ENCODE measurements around the gene SLC2A4RG.
"Not testable (repeated sequence)": the region's sequence is repeated elsewhere in the genome, so short reads cannot be mapped to it uniquely, and the experiment has no call there.

The SLC2A4RG gene

GRCh38 chr20:63758152-63758551, 18.6 kb downstream of the SLC2A4RG start:
- DNase-seq, result no peak

DNA sequence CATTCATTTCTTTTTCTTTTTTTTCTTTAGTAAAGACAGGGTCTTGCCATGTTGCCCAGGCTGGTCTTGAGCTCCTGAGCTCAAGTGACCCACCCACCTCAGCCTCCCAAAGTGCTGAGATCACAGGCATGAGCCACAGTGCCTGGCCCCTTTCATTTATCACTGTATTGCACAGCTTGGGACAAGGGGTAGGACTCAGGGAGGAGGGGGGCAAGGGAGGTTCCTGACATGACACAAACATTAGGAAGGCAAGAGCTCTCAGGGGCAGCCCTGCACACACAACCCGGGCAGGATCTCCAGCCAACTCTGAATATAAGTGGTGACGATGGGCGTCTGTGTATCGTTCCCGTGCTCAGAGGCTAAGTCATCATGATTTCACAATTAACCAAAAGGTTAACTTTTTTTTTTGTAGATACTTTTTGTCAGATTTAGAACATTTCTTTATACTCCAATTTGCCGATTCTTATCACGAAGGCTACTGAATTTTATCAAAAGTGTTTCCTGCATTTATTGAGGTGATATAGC, 19.9 kb downstream of the SLC2A4RG start:
- no peak for DNase-seq

GRCh38 chr20:63765082-63765873, 25.7 kb downstream of the SLC2A4RG start:
- no peak for DNase-seq

GRCh38 chr20:63765902-63766301, 26.3 kb downstream of the SLC2A4RG start:
- DNase-seq, result no peak

- DNase-seq, result no peak
Observed at GRCh38 chr20:63766695-63767426, 27.3 kb downstream of the SLC2A4RG start.

GRCh38 chr20:63767456-63767855, 27.9 kb downstream of the SLC2A4RG start:
- DNase-seq, result no peak

DNA sequence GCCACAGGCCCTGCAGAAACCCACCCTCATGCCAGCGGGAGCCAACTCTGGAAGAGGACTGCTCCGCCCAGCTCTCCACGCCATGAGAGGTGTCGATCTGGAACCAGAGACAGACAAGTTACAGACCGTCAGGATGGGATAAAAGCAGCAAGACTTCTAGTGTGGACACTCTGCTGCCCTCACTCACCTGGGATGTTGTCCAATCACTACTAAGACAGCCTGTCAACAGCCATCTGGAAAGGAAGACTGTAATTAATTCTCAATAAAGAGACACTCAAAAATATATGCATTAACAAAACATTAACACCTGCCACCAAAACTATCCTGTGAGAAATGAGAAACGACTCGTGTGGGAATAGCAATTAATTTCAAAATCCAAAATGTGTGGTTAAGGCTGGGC, 28.3 kb downstream of the SLC2A4RG start:
- no peak for DNase-seq

DNA sequence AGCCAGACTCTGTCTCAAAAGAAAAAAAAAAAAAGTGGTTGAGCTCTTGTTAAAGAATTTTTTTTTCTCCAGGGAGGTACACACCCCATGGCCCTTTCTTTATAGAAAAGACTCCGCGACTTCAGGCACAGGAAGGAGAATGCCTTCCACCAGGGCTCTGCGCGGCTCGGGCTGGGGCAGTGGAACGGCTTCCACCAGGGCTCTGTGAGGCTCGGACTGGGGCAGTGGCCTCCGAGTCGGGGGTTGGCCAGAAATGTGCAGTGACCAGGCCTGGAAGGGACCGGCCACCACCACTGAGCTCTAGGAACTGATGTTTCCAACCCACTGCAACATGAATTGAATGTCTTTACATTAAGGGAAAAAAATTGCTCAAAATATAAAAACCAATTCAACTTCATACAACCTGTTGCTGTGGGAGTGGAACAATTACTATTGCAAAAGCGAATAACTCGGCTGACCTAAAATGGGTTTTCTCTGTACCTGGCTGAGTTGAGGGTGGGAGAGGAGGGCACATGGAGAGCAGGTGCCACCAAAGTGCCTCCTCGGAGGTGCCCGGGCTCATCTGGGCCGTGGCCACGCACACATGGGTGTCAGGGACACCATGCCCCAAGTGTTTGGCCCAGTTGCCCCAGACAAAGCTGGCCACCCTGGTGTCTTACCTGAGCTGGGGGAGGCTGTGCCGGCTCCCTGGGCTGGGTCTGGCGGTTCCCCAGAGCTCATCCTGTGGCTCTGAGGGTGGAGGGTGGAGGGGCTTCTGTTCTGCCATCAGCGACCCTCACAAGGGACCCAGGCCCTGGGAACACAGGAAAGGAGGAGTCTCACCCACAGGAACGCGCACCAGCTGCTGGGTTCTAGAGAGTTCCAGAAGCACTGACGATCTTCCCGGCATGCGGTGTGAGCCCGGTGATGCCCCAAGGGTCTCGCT, 29.3 kb downstream of the SLC2A4RG start:
- DNase-seq, result no peak

- DNase-seq, result no peak
Observed at GRCh38 chr20:63769891-63770474, 30.4 kb downstream of the SLC2A4RG start.

- DNase-seq, result no peak
Observed at GRCh38 chr20:63771046-63771707, 31.6 kb downstream of the SLC2A4RG start.

DNA sequence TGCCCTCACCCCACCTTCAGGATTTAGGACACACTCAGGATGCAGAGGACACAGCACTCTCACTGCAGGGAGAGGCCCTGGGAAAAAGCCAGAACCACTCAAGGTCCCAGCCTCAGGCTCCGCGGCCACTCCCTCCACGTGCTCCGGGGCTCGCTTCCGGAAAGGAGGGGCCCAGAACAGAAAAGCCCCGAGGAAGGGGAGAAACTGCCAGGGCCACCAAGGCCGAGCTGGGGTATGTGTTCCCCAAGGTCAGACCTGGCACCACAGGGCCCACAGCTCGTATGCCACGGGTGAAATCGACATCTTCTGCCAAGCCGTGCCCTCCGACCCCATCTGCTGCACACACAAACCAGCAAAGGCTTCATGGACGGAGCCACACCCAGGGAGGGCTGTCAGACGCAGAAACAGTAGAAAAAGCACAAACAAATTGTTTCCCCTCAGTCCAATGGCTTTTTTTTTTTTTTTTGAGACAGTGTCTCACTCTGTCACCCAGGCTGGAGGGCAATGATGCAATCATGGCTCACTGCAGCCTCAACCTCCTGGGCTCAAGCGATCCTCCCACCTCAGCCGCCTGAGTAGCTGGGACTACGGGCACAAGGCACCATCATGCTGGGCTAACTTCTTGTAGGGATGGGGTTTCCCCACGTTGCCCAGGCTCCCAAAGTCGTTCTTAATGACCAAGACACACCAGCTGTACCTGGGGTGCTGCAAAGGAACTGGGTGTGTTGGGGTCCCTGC, 33.4 kb downstream of the SLC2A4RG start:
- DNase-seq, result no peak

GRCh38 chr20:63773571-63774241, 34.1 kb downstream of the SLC2A4RG start:
- no peak for DNase-seq

- no peak for DNase-seq
Observed at GRCh38 chr20:63774306-63774705, 34.7 kb downstream of the SLC2A4RG start.

DNA sequence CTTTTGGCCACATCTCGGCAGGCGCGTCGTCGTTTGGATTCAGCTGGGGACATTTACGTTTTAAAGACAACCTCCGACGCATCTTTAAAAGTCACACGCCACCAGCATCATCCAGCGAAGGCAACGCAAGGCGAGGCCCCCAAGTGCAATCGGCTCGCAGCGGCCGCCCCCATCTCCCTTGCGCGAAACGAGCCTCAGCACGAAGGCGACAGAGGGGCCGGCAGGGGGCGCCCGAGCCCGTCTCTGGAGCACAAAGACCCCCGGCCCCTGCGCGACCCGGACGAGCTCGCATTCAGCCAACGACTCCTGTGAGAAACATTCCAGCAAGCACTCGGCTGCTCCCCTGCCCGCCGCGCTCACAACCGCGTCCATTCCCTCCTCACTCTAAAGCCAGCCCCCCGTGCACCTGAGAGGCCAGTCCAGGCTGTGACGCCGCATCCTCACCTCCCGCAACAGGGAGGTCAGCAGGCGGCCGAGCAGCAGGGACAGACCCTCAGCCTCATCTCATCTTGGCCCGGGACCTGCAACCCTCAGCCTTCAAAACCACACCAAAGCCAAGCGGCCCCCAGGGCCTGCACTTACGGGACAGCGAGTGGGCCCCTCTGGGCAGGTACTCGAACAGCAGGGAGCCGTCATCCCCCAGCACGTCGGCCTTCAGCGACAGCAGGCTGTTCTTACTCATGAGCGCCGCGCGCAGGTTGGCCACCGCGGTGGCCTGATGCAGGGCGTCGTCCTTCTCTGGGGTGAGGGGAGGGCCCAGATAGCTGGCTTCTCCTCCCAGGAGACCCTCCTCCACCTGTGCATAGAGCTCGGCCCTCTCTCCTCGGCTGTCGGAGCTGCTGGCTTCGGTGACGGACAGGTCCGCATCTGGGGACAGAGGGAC, 35.8 kb downstream of the SLC2A4RG start:
- DNase-seq, result peak; percentile 94

DNA sequence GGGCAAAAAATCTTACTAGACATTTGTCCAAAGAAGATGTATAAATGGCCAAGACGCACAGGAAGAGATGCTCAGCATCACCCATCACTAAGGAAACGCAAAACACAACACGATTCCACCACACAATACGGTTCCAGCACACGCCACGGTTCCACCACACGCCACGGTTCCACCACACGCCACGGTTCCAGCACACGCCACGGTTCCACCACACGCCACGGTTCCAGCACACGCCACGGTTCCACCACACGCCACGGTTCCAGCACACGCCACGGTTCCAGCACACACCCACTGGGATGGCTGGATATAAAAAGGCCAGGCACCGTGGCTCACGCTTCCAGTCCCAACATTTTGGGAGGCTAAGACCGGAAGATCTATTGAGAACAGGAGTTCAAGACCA, 37.3 kb downstream of the SLC2A4RG start:
- DNase-seq, result not testable (repeated sequence)

- no peak for DNase-seq
Observed at GRCh38 chr20:63777614-63778013, 38.0 kb downstream of the SLC2A4RG start.

DNA sequence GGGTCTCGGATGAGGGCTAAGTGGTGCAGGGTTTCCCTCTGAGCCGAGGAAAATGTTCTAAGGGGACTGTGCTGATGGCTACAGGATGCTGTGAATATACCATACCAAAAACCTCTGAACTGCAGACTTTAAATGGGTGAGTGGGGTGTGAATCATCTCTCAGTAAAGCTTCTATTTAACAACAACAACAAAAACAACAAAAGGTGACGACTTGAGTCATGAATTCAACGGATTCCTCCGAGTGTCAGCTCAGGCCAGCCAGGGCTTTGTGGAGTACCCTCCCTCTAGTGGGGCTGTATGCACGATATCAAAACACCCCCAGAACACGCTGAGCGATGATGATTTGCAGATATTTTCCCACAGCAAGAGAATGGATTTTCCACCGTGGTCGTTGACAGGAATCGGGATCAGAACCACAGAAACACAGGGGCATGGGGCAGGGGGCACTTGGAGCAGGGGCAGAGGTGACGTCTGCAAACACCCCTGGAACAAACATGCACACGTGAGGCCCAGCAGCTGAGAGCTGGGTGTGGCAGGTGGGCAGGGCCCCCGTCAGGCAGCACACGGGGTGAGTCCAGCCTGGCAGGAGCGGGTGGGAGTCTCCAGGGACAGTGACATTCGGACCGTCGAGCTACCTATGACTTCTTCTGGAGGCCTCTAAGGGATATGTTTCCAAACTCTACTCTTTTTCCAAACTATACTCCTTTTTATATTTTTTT, 38.6 kb downstream of the SLC2A4RG start:
- DNase-seq, result no peak

- DNase-seq, result no peak
Observed at GRCh38 chr20:63778857-63779256, 39.3 kb downstream of the SLC2A4RG start.

- DNase-seq, result no peak
Observed at GRCh38 chr20:63781181-63781580, 41.6 kb downstream of the SLC2A4RG start.

Data from retina (tissue), 1 donor.